H1 (cell line): ENCODE results near the gene DNAJB12. TPM values are rescaled to one million over a fixed set of nuclear protein-coding genes. Genes with fewer than 3 reads are reported as not detected.

Experiments used
- CTCF ChIA-PET: fragments of 300-600 bp; sonication (Branson Sonifier 250); formaldehyde crosslinking; loops from one replicate; lab custom pipeline; 2021; ENCODE audit not compliant: partially characterized antibody; lab: Charles Lee
- POLR2A ChIA-PET: fragments of 300-600 bp; sonication (Branson Sonifier 250); formaldehyde crosslinking; loops from one replicate; lab custom pipeline; 2021; ENCODE audit warnings: inconsistent platforms; ENCODE audit not compliant: partially characterized antibody; lab: Charles Lee
- DNase-seq, 2 experiments: peaks; one replicate each; pipeline versions ENCODE4 v3.0.0 to v3.0.0-alpha.2; 2010 to 2022; ENCODE audit warnings: low spot score in 2 of 2, low read depth in 1 of 2, mixed read lengths in 1 of 2
- FAIRE-seq: peaks from 2 replicates; lab custom pipeline; 2011; peaks lifted over from hg19 to GRCh38; lab: Jason Lieb, UNC
- H2AFZ ChIP-seq: 2 replicates; pipeline ENCODE4 v1.8.1; 2012; ENCODE audit warnings: low read length, inconsistent platforms
- H2AK5ac ChIP-seq: 2 replicates; pipeline ENCODE4 v1.6.1; 2013; ENCODE audit warnings: low read depth, low read length
- H2BK120ac ChIP-seq: replicated peaks from 2 replicates; pipeline ENCODE3; 2013; ENCODE audit warnings: low read depth, low read length, inconsistent platforms
- H2BK12ac ChIP-seq: 2 replicates; pipeline ENCODE4 v1.6.1; 2013; ENCODE audit warnings: low read depth, low read length
- H2BK15ac ChIP-seq: 2 replicates; pipeline ENCODE4 v1.6.1; 2013; ENCODE audit warnings: low read length
- H2BK20ac ChIP-seq: 2 replicates; pipeline ENCODE4 v1.6.1; 2013; ENCODE audit warnings: low read length
- H2BK5ac ChIP-seq: 2 replicates; pipeline ENCODE4 v1.6.1; 2013; ENCODE audit warnings: low read depth, low read length
- H3K14ac ChIP-seq: 2 replicates; pipeline ENCODE4 v1.6.1; 2013; ENCODE audit warnings: inconsistent platforms; ENCODE audit not compliant: insufficient read length
- H3K18ac ChIP-seq: 2 replicates; pipeline ENCODE4 v1.6.1; 2013; ENCODE audit warnings: low read length; ENCODE audit errors: extremely low read depth
- H3K23ac ChIP-seq: 2 replicates; pipeline ENCODE4 v1.6.1; 2013; ENCODE audit warnings: inconsistent platforms; ENCODE audit not compliant: insufficient read length
- H3K23me2 ChIP-seq: 2 replicates; pipeline ENCODE4 v1.6.1; 2013; ENCODE audit warnings: low read depth, low read length
- H3K27ac ChIP-seq: 2 replicates; pipeline ENCODE4 v1.6.1; 2011; ENCODE audit warnings: low read depth, low read length, inconsistent platforms
- H3K27me3 ChIP-seq, 4 experiments: replicated peaks in 1 of 4; 1 replicate in 1 of 4; 2 replicates in 3 of 4; pipeline versions ENCODE4 v1.6.1 to v1.8.1; 2011 to 2013; ENCODE audit warnings: low read length in 3 of 4, mild to moderate bottlenecking in 3 of 4, inconsistent platforms in 2 of 4, mixed read lengths in 2 of 4, moderate library complexity in 1 of 4; ENCODE audit not compliant: control insufficient read depth in 3 of 4, insufficient read depth in 3 of 4; ENCODE audit errors: extremely low read depth in 1 of 4
- H3K36me3 ChIP-seq, 4 experiments: 2 replicates each; pipeline versions ENCODE4 v1.6.1 to v1.8.1; 2011 to 2013; ENCODE audit warnings: mild to moderate bottlenecking in 4 of 4, low read length in 3 of 4, moderate library complexity in 2 of 4, control low read depth in 1 of 4, inconsistent platforms in 1 of 4; ENCODE audit not compliant: insufficient read depth in 4 of 4, control insufficient read depth in 2 of 4
- H3K4ac ChIP-seq: replicated peaks from 2 replicates; pipeline ENCODE3; 2013; ENCODE audit warnings: low read length, low read depth, mixed read lengths, inconsistent platforms; ENCODE audit not compliant: insufficient read length
- H3K4me1 ChIP-seq, 4 experiments: replicated peaks in 1 of 4; 1 replicate in 1 of 4; 2 replicates in 3 of 4; pipeline versions ENCODE4 v1.6.1 to v1.8.1; 2011 to 2013; ENCODE audit warnings: low read length in 3 of 4, inconsistent platforms in 2 of 4, mixed read lengths in 1 of 4; ENCODE audit not compliant: insufficient read depth in 4 of 4, control insufficient read depth in 3 of 4
- H3K4me2 ChIP-seq, 2 experiments: 2 replicates each; pipeline versions ENCODE4 v1.6.1 to v1.8.1; 2011 to 2013; ENCODE audit warnings: low read depth in 2 of 2, low read length in 2 of 2, control low read depth in 1 of 2, inconsistent platforms in 1 of 2, mild to moderate bottlenecking in 1 of 2; ENCODE audit not compliant: insufficient read depth in 1 of 2
- H3K4me3 ChIP-seq, 4 experiments: fragments of 200-600, 300-600 bp in 1 of 4; sonication (generic), shearing (Covaris generic), sonication (Bioruptor Twin) in 1 of 4; 2 replicates each; pipeline versions ENCODE4 v1.5.1 to v1.8.1; 2011 to 2016; ENCODE audit warnings: low read length in 4 of 4, low read depth in 3 of 4, control low read depth in 2 of 4, inconsistent platforms in 2 of 4, mild to moderate bottlenecking in 2 of 4, mixed read lengths in 1 of 4, moderate library complexity in 1 of 4; ENCODE audit not compliant: insufficient read depth in 2 of 4; ENCODE audit errors: extremely low read depth in 1 of 4
- H3K56ac ChIP-seq: replicated peaks from 2 replicates; pipeline ENCODE3; 2013; ENCODE audit warnings: low read depth, mild to moderate bottlenecking, mixed read lengths, low read length, inconsistent platforms; ENCODE audit not compliant: insufficient read length
- H3K79me1 ChIP-seq: 2 replicates; pipeline ENCODE4 v1.6.1; 2013; ENCODE audit warnings: low read depth, low read length, control low read depth
- H3K79me2 ChIP-seq, 2 experiments: 2 replicates each; pipeline versions ENCODE4 v1.6.1 to v1.8.1; 2012 to 2013; ENCODE audit warnings: low read length in 2 of 2, mild to moderate bottlenecking in 2 of 2, inconsistent platforms in 1 of 2; ENCODE audit not compliant: insufficient read depth in 2 of 2, control insufficient read depth in 1 of 2
- H3K9ac ChIP-seq, 4 experiments: replicated peaks in 1 of 4; 1 replicate in 1 of 4; 2 replicates in 3 of 4; pipeline versions ENCODE4 v1.6.1 to v1.8.1; 2011 to 2013; ENCODE audit warnings: low read depth in 3 of 4, low read length in 3 of 4, control low read depth in 2 of 4, mild to moderate bottlenecking in 2 of 4, moderate library complexity in 2 of 4, inconsistent platforms in 1 of 4; ENCODE audit errors: extremely low read depth in 1 of 4
- H3K9me3 ChIP-seq, 2 experiments: 2 replicates each; pipeline versions ENCODE4 v1.6.1 to v1.8.1; 2012 to 2013; ENCODE audit warnings: mild to moderate bottlenecking in 2 of 2, moderate library complexity in 2 of 2, control low read depth in 1 of 2, inconsistent platforms in 1 of 2, low read depth in 1 of 2, low read length in 1 of 2, mixed read lengths in 1 of 2; ENCODE audit not compliant: insufficient read depth in 2 of 2
- H4K20me1 ChIP-seq, 2 experiments: replicated peaks in 1 of 2; 2 replicates each; pipeline versions ENCODE3 to v1.8.1; 2011 to 2013; ENCODE audit warnings: inconsistent platforms in 2 of 2, low read length in 2 of 2, mild to moderate bottlenecking in 1 of 2; ENCODE audit not compliant: insufficient read depth in 2 of 2, control insufficient read depth in 1 of 2
- H4K5ac ChIP-seq: 2 replicates; pipeline ENCODE4 v1.6.1; 2013; ENCODE audit warnings: low read length, low read depth, mixed read lengths, inconsistent platforms; ENCODE audit not compliant: insufficient read length
- H4K8ac ChIP-seq: 2 replicates; pipeline ENCODE4 v1.8.0; 2013; ENCODE audit warnings: mild to moderate bottlenecking, moderate library complexity, low read length, inconsistent platforms; ENCODE audit not compliant: insufficient read depth; ENCODE audit errors: extremely low read depth
- H4K91ac ChIP-seq: replicated peaks from 2 replicates; pipeline ENCODE3; 2013; ENCODE audit warnings: low read length, mixed read lengths, inconsistent platforms; ENCODE audit not compliant: insufficient read length
- ASH2L ChIP-seq: fragments of 200-600, 300-600 bp; sonication (generic); IDR thresholded peaks from one replicate; pipeline ENCODE4 v1.7.1; 2017; ENCODE audit warnings: low read length
- CBX5 ChIP-seq: fragments of 300-800, 300-1000 bp; sonication (generic); IDR thresholded peaks from 2 replicates; pipeline ENCODE4 v1.7.1; 2016; ENCODE audit warnings: antibody characterized with exemption, low read length, low read depth
- EGR1 ChIP-seq: IDR thresholded peaks from 2 replicates; pipeline ENCODE4 v1.6.1; 2011; ENCODE audit warnings: low read depth, low read length, borderline replicate concordance
- NRF1 ChIP-seq: IDR thresholded peaks from 2 replicates; pipeline ENCODE4 v1.6.1; 2011; ENCODE audit warnings: mild to moderate bottlenecking, low read depth, low read length, improper control_type of control experiment
- SIN3A ChIP-seq, 2 experiments: IDR thresholded peaks in 1 of 2; conservative IDR thresholded peaks in 1 of 2; 2 replicates each; pipeline ENCODE4 v1.6.1; 2011 to 2012; ENCODE audit warnings: low read length in 2 of 2, improper control_type of control experiment in 1 of 2, low read depth in 1 of 2, mild to moderate bottlenecking in 1 of 2
- SP2 ChIP-seq: IDR thresholded peaks from 2 replicates; pipeline ENCODE4 v1.6.1; 2012; ENCODE audit warnings: mild to moderate bottlenecking, low read length, inconsistent platforms
- TAF7 ChIP-seq: optimal IDR thresholded peaks from 2 replicates; pipeline ENCODE3; 2011; ENCODE audit warnings: low read depth, mild to moderate bottlenecking, inconsistent platforms, low read length, moderate library complexity, borderline replicate concordance
- WGBS, 2 experiments: shearing (Covaris generic) in 1 of 2; methylation state at CpG; one replicate each; pipeline versions ENCODE4 v1.1.6 to v1.1.7; 2013 to 2015; ENCODE audit warnings: low lambda C conversion rate in 2 of 2, mixed read lengths in 2 of 2, inconsistent platforms in 1 of 2, low coverage in 1 of 2, missing lambda C conversion rate in 1 of 2; ENCODE audit not compliant: insufficient replicate concordance in 2 of 2, insufficient coverage in 1 of 2, insufficient read length in 1 of 2; ENCODE audit errors: extremely low coverage in 1 of 2, missing lambda C conversion rate in 1 of 2; 5-methylcytosine and 5-hydroxymethylcytosine counted together
- polyA plus RNA-seq, 7 experiments: library from polyadenylated mRNA; depleted of rRNA in 3 of 7; stranded (reverse) in 5 of 7; unstranded in 2 of 7; fragments of >200 nt in 5 of 7; fragments of 200-250 nt in 2 of 7; gene quantifications; 1 replicate in 5 of 7; 2 replicates in 1 of 7; 4 replicates in 1 of 7; pipeline versions ENCODE4 v1.2.1 to v1.2.3, GENCODE V29; 2011 to 2013; ENCODE audit warnings: missing spikeins in 2 of 7, mixed read lengths in 2 of 7
- total RNA-seq: library from RNA; stranded (reverse); fragmentation: NEBNext Ultra II Directional; extraction: Animal tissue kit (Norgen Biotek cat#: 25700); gene quantifications from 2 replicates; pipeline ENCODE4 v1.2.1, GENCODE V29; 2021
- TF ChIP-seq, protein P1 (sequence below): IDR thresholded peaks from 2 replicates; pipeline ENCODE4 v1.6.1; 2011; ENCODE audit warnings: low read depth, mild to moderate bottlenecking, low read length; ENCODE audit not compliant: insufficient read depth

The DNAJB12 gene
- total and polyA plus RNA-seq, 2 of the 8 experiments (the other 6 are each of a cell fraction or from before 2014, with no cell fraction given): 10.8 to 20.5 TPM

DNA sequence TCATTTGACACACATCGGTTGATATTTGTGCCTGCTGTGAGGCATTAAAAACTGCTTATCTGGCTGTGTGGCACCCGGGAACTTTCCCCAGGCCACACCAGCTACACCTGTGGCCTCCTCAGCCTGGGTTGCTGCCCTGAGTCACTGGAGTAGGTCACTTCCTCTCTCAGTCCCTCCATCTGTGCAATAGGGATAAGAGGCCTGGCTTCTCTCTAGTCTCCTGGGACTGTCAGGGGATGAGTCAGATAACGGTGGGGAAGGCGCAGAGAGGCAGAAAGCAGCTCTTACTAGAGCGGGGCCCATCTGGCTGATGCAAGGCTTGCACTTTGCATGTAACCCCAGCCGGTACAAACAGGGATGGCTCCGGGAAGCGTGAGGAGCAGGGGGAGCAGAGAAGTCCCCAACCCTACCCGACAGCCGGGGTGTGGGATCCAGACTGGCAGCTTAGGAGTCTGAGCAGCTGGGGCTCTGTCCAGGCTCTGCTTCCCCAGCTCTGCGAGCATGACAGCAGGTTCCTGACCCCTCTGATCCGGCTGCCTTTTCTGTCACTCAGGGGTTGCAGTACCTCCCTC, 34.0 kb downstream of the DNAJB12 start:
- Histone ChIP-seq H2BK12ac (peak overlapping the region; percentile 100), H2BK20ac (peak overlapping the region; percentile 93), H2BK120ac (peak overlapping the region; percentile 78), H3K79me1 (no peaks in the 10 kb centered on the region), H3K9ac (peak overlapping the region in 1 of 4 experiments; percentile 1; a peak in 2 of 7 replicates), H3K14ac (no peak overlapping the region), H4K20me1 (no peaks in the 10 kb centered on the region), H4K8ac (peak overlapping the region; percentile 91; the same call in 1 of the 2 replicates), H2BK15ac (peak overlapping the region; percentile 99), H3K4ac (peak overlapping the region; percentile 65), H4K91ac (peak overlapping the region; percentile 63), H3K4me2 (peak overlapping the region; percentile 9 to 47; a peak in 2 of 4 replicates), H3K18ac (peak overlapping the region; percentile 97), H2AFZ (peak overlapping the region; percentile 73; the same call in 1 of the 2 replicates), H3K9me3 (no peaks in the 10 kb centered on the region; a peak in 1 of 4 replicates), H3K27ac (peak overlapping the region; percentile 18; the same call in 1 of the 2 replicates), H4K5ac (peak overlapping the region; percentile 41), H3K36me3 (no peaks in the 10 kb centered on the region), H3K23ac (no peak overlapping the region), H3K56ac (no peak overlapping the region), H3K27me3 (no peaks in the 10 kb centered on the region), H3K4me1 (peaks cover 16 to 34% (median 26%) of the 10 kb centered on the region in 4 experiments), H2BK5ac (peak overlapping the region; percentile 97), H3K23me2 (no peaks in the 10 kb centered on the region; the same call in 1 of the 2 replicates), H3K4me3 (no peak overlapping the region), H2AK5ac (peak overlapping the region; percentile 79; the same call in 1 of the 2 replicates), H3K79me2 (no peaks in the 10 kb centered on the region)
- CTCF ChIA-PET: interaction anchor here (0.6 to 4.2 kb wide), 19 partner anchors 9 to 1709 kb away, joined by 3 to 33 read pairs (median 4); no protein-coding TSS in a partner anchor
- DNase-seq: peak; percentile 58 to 76
- FAIRE-seq: no peak
- 37% methylated on average over 12 of the region's 12 CpGs; no CpG with 5 or more reads in 1 of the 2 experiments for WGBS, 2 experiments
- POLR2A ChIA-PET: interaction anchor here (0.6 to 39.2 kb wide), 28 partner anchors 8 to 845 kb away, joined by 3 to 895 read pairs (median 6); partner anchors contain the start of genes ANAPC16, ASCC1, CHST3 and DDIT4
- TF ChIP-seq CBX5 (no peak), SIN3A (conservative IDR thresholded peaks at IDR 0.05 in 1 of 2, IDR thresholded peaks at IDR 0.05 in 1 of 2; ENCODE audit: low read depth in 1 of 2, low read length in 2 of 2) (0 out of 4 replicates have a peak, but pooled peaks of 1 of the 2 experiments have one; percentile 23), EGR1 (no peak), TAF7 (no peak), ASH2L (no peak), NRF1 (no peak), SP2 (no peak)
- TF ChIP-seq, protein P1, sequence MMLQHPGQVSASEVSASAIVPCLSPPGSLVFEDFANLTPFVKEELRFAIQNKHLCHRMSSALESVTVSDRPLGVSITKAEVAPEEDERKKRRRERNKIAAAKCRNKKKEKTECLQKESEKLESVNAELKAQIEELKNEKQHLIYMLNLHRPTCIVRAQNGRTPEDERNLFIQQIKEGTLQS: 0 out of 2 replicates have a peak, but pooled peaks have one; percentile 43
